ENCODE measurements around the gene IL1R1.
"Not testable (repeated sequence)": the region's sequence is repeated elsewhere in the genome, so short reads cannot be mapped to it uniquely, and the experiment has no call there.

Gene IL1R1, protein sequence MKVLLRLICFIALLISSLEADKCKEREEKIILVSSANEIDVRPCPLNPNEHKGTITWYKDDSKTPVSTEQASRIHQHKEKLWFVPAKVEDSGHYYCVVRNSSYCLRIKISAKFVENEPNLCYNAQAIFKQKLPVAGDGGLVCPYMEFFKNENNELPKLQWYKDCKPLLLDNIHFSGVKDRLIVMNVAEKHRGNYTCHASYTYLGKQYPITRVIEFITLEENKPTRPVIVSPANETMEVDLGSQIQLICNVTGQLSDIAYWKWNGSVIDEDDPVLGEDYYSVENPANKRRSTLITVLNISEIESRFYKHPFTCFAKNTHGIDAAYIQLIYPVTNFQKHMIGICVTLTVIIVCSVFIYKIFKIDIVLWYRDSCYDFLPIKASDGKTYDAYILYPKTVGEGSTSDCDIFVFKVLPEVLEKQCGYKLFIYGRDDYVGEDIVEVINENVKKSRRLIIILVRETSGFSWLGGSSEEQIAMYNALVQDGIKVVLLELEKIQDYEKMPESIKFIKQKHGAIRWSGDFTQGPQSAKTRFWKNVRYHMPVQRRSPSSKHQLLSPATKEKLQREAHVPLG

GRCh38 chr2:102141970-102142828 lies at the start of gene IL1R1:
IL1R1 (plus strand) TSS chr2:102142746; CDS start chr2:102157725, 14,979 bp downstream.
- peak; percentile 67 for DNase-seq (ENCODE audit: low read depth)

GRCh38 chr2:102093662-102094061 lies 48.9 kb upstream of the IL1R1 start:
- DNase-seq (ENCODE audit: low read depth): no peak

DNA sequence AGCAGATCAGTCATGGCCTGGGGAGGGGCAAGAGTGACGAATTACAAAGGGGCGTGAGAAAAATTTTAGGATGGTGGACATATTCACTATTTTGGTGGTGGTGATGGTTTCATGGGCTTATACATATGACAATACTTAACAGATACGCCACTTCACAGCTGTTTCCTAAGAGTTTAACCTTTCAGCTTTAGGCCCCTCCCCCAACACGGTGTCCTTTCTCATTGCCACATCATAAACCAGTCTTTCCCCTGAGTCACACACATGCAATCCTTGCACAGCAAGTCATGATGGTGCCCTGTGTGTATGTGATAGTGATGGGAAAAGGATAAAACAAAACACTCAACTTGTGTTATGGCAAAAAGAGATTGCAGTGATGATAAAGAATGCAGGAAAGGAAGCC lies 47.6 kb upstream of the IL1R1 start:
- peak; percentile 78 for DNase-seq (ENCODE audit: low read depth)

GRCh38 chr2:102096103-102096502 lies 46.4 kb upstream of the IL1R1 start:
- no peak for DNase-seq (ENCODE audit: low read depth)

DNA sequence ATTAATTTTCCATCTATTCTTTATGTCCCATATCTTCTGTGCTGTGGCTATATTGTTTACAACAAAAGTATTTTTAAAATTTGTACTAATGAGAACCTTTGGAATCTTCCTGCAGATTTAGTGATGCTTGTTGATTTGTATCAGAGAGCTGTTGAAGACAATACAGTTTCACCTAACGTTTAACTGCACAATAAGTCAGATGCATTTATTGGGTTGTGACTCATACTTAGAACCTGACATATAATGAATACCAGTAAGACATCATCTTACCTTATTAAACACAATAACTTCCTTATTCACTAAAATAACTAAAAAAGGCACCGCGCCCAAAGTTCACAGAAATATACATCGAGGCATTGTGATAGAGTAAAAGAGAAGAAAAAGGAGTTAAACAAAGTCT lies 43.8 kb upstream of the IL1R1 start:
- no peak for DNase-seq (ENCODE audit: low read depth)

DNA sequence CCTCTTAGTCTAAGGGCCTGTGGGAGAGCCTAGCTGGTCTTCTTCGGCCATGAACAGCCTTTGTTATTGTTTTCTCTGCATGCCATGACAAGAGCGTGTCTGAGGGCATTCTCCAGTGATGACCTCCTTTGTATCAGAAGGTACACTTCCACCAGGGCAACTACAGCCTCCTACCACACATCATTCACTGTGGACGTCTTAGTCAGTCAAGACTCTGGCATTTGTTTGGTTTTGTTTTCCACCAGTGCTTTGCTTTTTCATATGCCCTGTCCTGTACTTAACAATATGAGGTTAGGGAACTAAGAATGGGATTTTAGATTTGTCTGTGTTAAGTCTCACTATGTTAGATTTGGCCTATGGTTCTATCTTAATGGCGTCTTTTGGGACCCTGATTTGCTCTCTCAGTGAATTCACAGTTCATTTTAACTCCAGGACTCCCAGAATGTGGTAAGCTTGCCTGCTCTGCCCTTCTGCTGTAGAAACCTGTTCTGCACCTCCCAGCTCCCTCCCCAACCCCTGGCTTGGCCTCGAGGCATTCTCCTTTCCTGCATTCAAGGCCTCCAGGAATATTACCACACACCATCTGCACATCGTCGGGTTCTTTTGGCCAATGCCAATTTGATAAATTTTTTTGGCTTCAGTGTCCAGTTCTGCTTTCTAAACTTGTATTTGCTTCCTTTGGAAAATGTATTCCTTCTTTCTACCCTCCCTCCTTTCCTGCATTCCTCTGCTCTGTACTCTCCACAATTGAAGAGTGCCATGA lies 42.8 kb upstream of the IL1R1 start:
- DNase-seq (ENCODE audit: low read depth): no peak

- no peak for DNase-seq (ENCODE audit: low read depth)
Measured at GRCh38 chr2:102100371-102101096, 42.0 kb upstream of the IL1R1 start.

GRCh38 chr2:102101097-102101848 lies 41.3 kb upstream of the IL1R1 start:
- DNase-seq (ENCODE audit: low read depth): no peak

GRCh38 chr2:102101849-102102635 lies 40.5 kb upstream of the IL1R1 start:
- DNase-seq (ENCODE audit: low read depth): no peak

DNA sequence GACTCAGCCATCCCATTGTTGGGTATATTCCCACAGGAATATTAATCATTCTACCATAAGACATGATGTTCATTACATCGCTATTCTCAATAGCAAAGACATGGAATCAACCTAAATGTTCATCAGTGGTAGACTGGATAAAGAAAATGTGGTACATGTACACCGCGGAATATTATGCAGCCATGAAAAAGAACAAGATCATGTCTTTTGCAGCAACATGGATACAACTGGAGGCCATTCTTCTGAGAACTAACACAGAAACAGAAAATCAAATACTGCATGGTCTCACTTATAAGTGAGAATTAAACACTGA lies 40.0 kb upstream of the IL1R1 start:
- not testable (repeated sequence) for DNase-seq (ENCODE audit: low read depth)

DNA sequence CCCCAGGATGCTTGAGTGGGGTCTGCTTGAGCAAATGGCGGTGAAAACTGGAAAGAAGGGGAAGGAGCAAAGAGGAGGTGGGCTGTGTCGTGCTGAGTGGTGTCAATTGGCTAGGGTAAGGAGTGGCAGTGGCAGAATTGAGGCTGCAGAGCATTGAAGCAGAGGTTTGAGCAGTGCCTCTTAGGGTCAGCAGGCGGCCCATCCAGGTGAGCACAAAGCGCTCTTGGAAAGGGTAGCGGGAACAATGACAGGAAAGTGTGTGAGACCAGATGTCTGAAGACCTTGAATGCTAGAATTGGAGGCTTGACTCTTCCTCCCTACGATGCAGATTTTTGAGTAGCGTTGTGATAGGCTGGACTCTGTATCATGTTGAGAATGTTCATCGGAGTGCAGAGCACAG lies 39.3 kb upstream of the IL1R1 start:
- no peak for DNase-seq (ENCODE audit: low read depth)

DNA sequence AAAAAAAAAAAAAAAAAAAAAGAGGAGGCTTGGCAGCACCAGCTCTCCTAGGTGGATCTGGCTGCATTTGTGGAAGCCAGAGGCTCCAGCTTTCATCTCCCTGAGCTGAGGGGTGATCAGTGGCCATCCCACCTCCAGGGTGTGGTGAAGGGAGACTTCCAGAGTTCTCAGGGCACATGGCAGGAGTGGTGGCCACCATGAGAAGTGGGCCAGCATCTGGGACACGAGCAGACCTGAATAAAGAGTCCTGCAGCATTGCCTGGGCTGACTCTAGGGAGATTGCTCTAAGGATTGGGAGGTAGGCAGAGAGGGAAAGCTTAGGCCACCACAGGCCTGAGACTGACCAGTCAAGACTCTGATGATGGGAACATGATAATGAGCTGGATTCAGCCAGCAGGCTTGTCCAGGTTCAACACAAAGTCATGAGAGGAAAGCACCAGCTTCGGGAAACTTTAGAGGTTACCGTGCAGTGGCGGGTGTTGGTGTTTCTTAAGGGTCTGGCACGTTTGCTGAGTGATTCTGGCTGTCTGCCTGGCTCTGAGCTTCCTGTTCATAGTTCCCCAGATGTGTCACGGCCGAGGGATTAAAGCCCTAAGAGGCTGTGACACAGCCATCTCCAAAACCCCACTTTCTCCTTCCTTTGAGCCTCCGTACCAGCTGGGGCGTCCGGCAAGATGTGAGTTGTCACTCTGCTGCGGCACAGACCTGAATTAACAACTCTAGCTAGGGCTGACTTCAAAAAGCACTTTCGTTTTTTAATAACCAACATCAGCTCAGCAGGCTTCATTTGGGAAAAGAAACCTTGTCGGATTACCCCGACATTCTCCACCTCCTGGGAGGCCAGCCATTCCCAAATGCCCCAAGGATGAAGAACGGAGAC lies 38.3 kb upstream of the IL1R1 start:
- DNase-seq (ENCODE audit: low read depth): peak; percentile 83

- peak; percentile 70 for DNase-seq (ENCODE audit: low read depth)
Measured at GRCh38 chr2:102106133-102106556, 36.4 kb upstream of the IL1R1 start.

DNA sequence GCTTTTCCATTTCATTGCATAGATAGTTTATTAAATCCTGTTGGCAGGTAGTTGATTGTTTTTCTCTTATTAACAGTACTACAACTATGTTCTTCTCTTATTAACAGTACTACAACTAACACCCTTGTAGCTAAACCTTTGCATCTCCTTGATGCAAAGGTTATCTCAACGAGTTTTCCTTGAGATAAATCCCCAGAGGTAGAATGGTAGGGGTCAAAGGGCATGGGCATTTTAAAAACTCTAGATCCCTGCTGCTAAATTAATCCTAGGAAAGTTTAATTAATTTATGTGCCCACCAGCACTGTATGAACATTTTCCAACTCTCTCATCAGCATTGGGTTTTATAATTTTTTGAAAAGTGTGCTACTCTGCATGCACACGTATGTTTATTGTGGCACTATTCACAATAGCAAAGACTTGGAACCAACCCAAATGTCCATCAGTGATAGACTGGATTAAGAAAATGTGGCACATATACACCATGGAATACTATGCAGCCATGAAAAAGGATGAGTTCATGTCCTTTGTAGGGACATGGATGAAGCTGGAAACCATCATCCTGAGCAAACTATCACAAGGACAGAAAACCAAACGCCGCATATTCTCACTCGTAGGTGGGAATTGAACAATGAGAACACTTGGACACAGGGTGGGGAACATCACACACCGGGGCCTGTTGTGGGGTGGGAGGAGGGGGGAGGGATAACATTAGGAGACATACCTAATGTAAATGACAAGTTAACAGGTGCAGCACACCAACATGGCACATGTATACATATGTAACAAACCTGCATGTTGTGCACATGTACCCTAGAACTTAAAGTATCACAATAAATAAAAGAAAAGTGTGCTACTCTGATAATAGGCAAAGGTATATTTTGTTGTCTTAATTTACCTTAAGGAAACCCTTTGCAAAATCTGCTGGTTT lies 35.5 kb upstream of the IL1R1 start:
- not testable (repeated sequence) for DNase-seq (ENCODE audit: low read depth)

DNA sequence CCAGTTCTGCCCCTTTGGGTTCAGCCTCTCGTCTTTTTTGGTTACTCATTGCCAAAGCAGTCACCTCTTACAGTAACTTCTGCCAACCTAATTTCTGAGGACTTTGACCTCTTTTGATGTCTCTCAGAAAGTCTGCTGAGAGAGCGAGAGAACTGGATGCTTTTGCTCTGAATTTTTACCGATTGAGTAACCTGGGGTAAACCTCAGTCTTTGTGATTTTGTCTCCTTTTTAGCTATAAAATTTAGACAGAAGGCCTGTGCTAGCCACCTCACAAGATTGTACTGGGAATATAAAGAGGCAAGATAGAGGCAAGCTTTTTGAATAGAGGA lies 34.8 kb upstream of the IL1R1 start:
- DNase-seq (ENCODE audit: low read depth): no peak

DNA sequence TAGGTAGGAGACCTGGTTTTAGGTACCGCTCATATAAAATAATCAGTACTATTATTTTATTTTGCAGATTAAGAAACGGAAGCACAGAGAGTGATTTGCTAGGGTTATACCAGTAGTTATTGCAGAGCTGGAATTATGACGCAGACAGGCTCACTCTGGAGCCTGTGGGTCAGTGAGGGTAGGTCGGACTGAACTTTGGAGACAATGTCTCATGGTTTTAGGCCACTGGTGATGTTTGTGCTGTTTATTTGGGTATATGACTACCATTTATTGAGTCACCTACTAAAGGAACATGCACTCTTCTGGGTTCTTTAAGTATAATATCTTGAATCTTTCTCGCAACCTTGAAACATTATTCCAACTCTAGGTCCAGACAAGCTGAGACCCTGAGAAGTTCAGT lies 33.5 kb upstream of the IL1R1 start:
- no peak for DNase-seq (ENCODE audit: low read depth)

DNA sequence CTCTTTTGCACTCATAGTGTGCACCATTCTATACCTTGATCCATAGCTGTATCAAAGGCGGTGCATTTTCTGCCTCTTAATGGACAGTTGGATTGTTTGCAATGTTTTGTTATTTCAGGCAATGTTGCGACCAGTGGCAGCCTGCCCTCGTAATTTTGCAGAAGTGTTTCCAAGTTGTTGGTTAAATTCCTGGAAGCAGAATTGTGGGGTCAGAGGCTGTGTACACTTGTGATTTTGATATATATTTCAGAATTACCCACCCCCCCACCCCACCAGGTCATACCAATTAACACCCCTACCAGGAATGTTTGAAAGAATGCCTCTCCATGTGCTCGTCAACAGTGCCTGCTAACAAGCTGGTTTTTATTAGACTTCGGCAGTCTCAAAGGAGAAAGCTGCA lies 32.4 kb upstream of the IL1R1 start:
- peak; percentile 71 for DNase-seq (ENCODE audit: low read depth)

Data from fibroblast of the conjunctiva (primary cell).